Activated naive CD4-positive, alpha-beta T cell treated with anti-CD3 and anti-CD28 coated beads for 36 hours (primary cell): ENCODE data around the gene SLC17A2. TPM values are rescaled to one million over a fixed set of nuclear protein-coding genes. Genes with fewer than 3 reads are reported as not detected.
"Not testable (repeated sequence)": the region's sequence is repeated elsewhere in the genome, so short reads cannot be mapped to it uniquely, and the experiment has no call there.

ENCODE experiments used
- CTCF ChIA-PET: fragments of 350-600 bp; sonication (Branson Sonifier 250); formaldehyde crosslinking; loops from one replicate; lab custom pipeline; 2021; ENCODE audit warnings: antibody characterized with exemption; lab: Charles Lee
- DNase-seq: peaks from one replicate; pipeline ENCODE4 v3.0.0-alpha.2; 2020
- H3K27ac Mint-ChIP-seq: one replicate; pipeline ENCODE4 v1.8.0; 2021; ENCODE audit warnings: mild to moderate bottlenecking, mixed read lengths
- H3K27me3 Mint-ChIP-seq: one replicate; pipeline ENCODE4 v1.8.0; 2021; ENCODE audit warnings: low read depth, mixed read lengths
- H3K36me3 Mint-ChIP-seq: one replicate; pipeline ENCODE4 v1.8.0; 2021; ENCODE audit warnings: low read depth, mixed read lengths
- H3K4me1 Mint-ChIP-seq: one replicate; pipeline ENCODE4 v1.8.0; 2021; ENCODE audit warnings: low read depth, mixed read lengths
- H3K4me3 Mint-ChIP-seq: one replicate; pipeline ENCODE4 v1.8.0; 2021; ENCODE audit warnings: mild to moderate bottlenecking, moderate library complexity, mixed read lengths
- H3K9me3 Mint-ChIP-seq: one replicate; pipeline ENCODE4 v1.8.0; 2021; ENCODE audit warnings: mixed read lengths
- intact Hi-C: fragments of 100-400 bp; cut with micrococcal nuclease; formaldehyde crosslinking; loops from one replicate; pipeline ENCODE4 v1.15.1; 2023
- total RNA-seq, 2 experiments: library from RNA; stranded (reverse); gene quantifications; one replicate each; pipeline ENCODE4 v1.2.3, GENCODE V29; 2021

SLC17A2 gene
- total RNA-seq, 2 experiments from 2014 or later = 0.07 to 0.14 TPM

GRCh38 chr6:25931411-25931709 lies 869 bp upstream of the SLC17A2 start:
- Mint-ChIP-seq H3K27me3 (no peaks in the 10 kb centered on the region), H3K36me3 (no peaks in the 10 kb centered on the region), H3K9me3 (no peaks in the 10 kb centered on the region), H3K4me3 (no peak overlapping the region), H3K27ac (no peak overlapping the region), H3K4me1 (peaks cover 13% of the 10 kb centered on the region)
- no peak for DNase-seq
- CTCF ChIA-PET = interaction anchor here (0.8 kb wide), 1 partner anchor 142 kb away, joined by 3 read pairs; no protein-coding TSS in a partner anchor
- intact Hi-C loops = no loop called here

- H3K36me3 Mint-ChIP-seq, H3K9me3 Mint-ChIP-seq, H3K4me3 Mint-ChIP-seq, H3K27me3 Mint-ChIP-seq, CTCF ChIA-PET, intact Hi-C loops, H3K27ac Mint-ChIP-seq, DNase-seq: not testable (repeated sequence)
- H3K4me1 Mint-ChIP-seq = peaks cover 13% of the 10 kb centered on the region
These were observed 706 bp downstream of the SLC17A2 start for GRCh38 chr6:25929785-25930184.

- no peaks in the 10 kb centered on the region for H3K27me3 Mint-ChIP-seq
- DNase-seq = no peak
- CTCF ChIA-PET = interaction anchor here (0.9 to 1.0 kb wide), 2 partner anchors 69 to 141 kb away, joined by 3 read pairs; no protein-coding TSS in a partner anchor
- peaks cover 6% of the 10 kb centered on the region for H3K4me1 Mint-ChIP-seq
- intact Hi-C loops = no loop called here
- no peak overlapping the region for H3K27ac Mint-ChIP-seq
- no peak overlapping the region for H3K4me3 Mint-ChIP-seq
- no peaks in the 10 kb centered on the region for H3K9me3 Mint-ChIP-seq
- H3K36me3 Mint-ChIP-seq = no peaks in the 10 kb centered on the region
These were observed 1.7 kb downstream of the SLC17A2 start for GRCh38 chr6:25928562-25929324.

DNA sequence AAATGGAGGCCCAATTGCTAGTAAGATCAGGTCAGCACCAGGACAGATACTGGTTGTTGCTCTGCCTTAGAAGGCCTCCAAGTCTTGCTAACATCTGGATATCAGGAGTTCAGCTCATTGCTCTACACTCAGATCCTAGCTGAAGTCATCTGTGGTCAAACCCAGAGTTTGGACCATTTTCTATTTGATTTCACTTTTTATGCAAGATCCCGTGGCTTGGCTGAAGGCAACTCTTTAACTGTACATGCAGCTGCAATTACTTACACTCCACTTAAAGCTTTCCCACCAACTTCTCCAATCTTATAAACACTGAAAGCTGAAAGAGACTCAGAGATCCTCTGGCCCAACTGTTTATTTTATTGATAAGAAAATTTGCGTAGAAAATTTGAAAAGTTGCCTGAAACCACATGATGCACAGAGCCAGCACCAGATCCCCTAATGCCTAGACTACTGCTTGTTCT lies 2.7 kb downstream of the SLC17A2 start:
- Mint-ChIP-seq H3K27ac (no peak overlapping the region), H3K4me3 (no peak overlapping the region), H3K36me3 (no peaks in the 10 kb centered on the region), H3K4me1 (peaks cover 6% of the 10 kb centered on the region), H3K27me3 (no peaks in the 10 kb centered on the region), H3K9me3 (no peaks in the 10 kb centered on the region)
- CTCF ChIA-PET = interaction anchor here (0.9 to 1.0 kb wide), 2 partner anchors 70 to 140 kb away, joined by 3 read pairs; no protein-coding TSS in a partner anchor
- intact Hi-C loops = no loop called here
- DNase-seq = no peak

GRCh38 chr6:25927178-25927577 lies 3.3 kb downstream of the SLC17A2 start:
- no peak overlapping the region for H3K4me3 Mint-ChIP-seq
- peaks cover 6% of the 10 kb centered on the region for H3K4me1 Mint-ChIP-seq
- no peaks in the 10 kb centered on the region for H3K27me3 Mint-ChIP-seq
- H3K36me3 Mint-ChIP-seq = no peaks in the 10 kb centered on the region
- no peak overlapping the region for H3K27ac Mint-ChIP-seq
- CTCF ChIA-PET = no interaction called here
- DNase-seq = no peak
- intact Hi-C loops = no loop called here
- no peaks in the 10 kb centered on the region for H3K9me3 Mint-ChIP-seq

DNA sequence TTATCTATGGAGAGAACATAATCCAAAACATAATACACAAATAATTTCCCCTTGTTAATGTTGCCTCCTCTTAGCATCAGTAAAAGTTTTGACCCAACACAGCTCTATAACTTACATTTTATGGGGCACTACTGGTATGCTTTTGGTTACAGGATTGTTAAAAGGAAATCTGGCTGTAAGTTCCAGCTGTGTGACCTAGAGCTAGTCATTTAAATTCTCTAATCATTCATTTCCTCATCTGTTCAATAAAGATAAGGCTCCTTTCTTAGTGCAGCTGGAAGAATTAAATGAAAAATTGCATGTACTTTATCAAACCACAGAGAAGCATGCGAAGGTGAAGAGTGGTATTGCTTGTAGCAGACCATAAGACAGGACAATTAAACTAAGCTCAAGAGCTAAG lies 4.6 kb downstream of the SLC17A2 start:
- no peak overlapping the region for H3K4me3 Mint-ChIP-seq
- H3K9me3 Mint-ChIP-seq = no peaks in the 10 kb centered on the region
- no peak overlapping the region for H3K27ac Mint-ChIP-seq
- no peaks in the 10 kb centered on the region for H3K27me3 Mint-ChIP-seq
- intact Hi-C loops = no loop called here
- CTCF ChIA-PET = interaction anchor here (0.6 to 1.1 kb wide), 2 partner anchors 77 to 908 kb away, joined by 3 read pairs; no protein-coding TSS in a partner anchor
- H3K4me1 Mint-ChIP-seq = peaks cover 8% of the 10 kb centered on the region
- no peaks in the 10 kb centered on the region for H3K36me3 Mint-ChIP-seq
- DNase-seq = no peak

- no peak overlapping the region for H3K27ac Mint-ChIP-seq
- peaks cover 2% of the 10 kb centered on the region for H3K36me3 Mint-ChIP-seq
- no peaks in the 10 kb centered on the region for H3K27me3 Mint-ChIP-seq
- no peak overlapping the region for H3K4me3 Mint-ChIP-seq
- DNase-seq = no peak
- CTCF ChIA-PET = no interaction called here
- H3K4me1 Mint-ChIP-seq = peaks cover 25% of the 10 kb centered on the region
- H3K9me3 Mint-ChIP-seq = peaks cover 4% of the 10 kb centered on the region
- intact Hi-C loops = no loop called here
These were observed 8.2 kb downstream of the SLC17A2 start for GRCh38 chr6:25922301-25922700.

GRCh38 chr6:25921525-25922203 lies 8.8 kb downstream of the SLC17A2 start:
- no peak overlapping the region for H3K4me3 Mint-ChIP-seq
- CTCF ChIA-PET = no interaction called here
- peaks cover 2% of the 10 kb centered on the region for H3K27me3 Mint-ChIP-seq
- H3K9me3 Mint-ChIP-seq = peaks cover 4% of the 10 kb centered on the region
- H3K4me1 Mint-ChIP-seq = peaks cover 23% of the 10 kb centered on the region
- no peak overlapping the region for H3K27ac Mint-ChIP-seq
- intact Hi-C loops = no loop called here
- DNase-seq = no peak
- H3K36me3 Mint-ChIP-seq = peaks cover 2% of the 10 kb centered on the region

DNA sequence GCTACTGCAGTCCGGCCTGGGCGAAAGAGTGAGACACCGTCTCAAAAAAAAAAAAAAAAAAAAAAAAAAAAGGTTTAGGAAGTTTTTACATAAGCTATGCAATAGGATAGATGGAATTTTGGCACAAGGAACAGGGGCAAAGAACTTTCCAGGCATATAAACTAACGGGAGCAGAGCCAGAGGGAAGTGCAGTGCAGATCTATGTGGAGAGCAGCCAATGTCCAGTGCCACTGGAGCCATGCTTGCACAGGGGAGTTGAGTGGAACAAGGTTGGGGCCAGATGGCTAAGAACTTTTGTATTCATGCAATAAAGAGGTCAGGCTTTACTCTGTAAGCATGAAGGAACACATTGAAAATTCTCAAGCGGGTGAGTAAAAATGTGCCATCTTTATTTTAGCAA lies 10.8 kb downstream of the SLC17A2 start:
- intact Hi-C loops = no loop called here
- Mint-ChIP-seq H3K9me3 (peaks cover 4% of the 10 kb centered on the region), H3K36me3 (peaks cover 2% of the 10 kb centered on the region), H3K27me3 (peaks cover 2% of the 10 kb centered on the region), H3K4me3 (no peak overlapping the region), H3K4me1 (peaks cover 23% of the 10 kb centered on the region), H3K27ac (peak overlapping the region; percentile 44)
- CTCF ChIA-PET = interaction anchor here (1.0 kb wide), 1 partner anchor 9 kb away, joined by 4 read pairs; no protein-coding TSS in a partner anchor
- DNase-seq = no peak

DNA sequence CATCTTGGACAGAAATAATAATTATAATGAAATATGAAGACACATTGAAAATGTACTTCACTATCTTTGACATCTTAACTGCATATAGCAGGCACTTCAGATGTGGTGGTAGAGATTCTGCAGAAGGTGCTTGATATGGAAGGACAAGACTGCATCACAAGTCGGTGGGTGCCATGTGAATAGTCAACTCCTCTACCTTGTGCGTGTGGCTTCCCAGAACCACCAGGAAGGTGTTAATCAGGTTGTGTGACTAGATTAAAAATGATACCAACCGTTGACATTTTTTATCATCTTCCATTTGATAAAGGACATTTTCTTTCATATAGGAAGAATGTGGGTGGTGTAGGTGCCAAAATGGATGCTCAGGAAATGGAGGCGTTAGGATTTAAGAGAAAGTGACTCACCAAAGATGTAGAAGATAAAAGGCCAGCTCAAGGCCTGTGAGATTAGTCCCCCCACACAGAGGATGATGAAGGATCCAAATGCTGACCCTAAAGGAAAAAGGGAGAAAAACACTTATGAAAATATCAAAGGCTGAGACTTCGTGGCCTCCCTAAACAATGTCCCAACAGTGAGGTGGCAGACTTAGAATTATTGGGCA lies 12.3 kb downstream of the SLC17A2 start:
- H3K4me1 Mint-ChIP-seq = peaks cover 36% of the 10 kb centered on the region
- H3K27me3 Mint-ChIP-seq = peaks cover 2% of the 10 kb centered on the region
- CTCF ChIA-PET = interaction anchor here (0.8 to 1.1 kb wide), 2 partner anchors 108 to 129 kb away, joined by 3 to 5 read pairs; no protein-coding TSS in a partner anchor
- H3K27ac Mint-ChIP-seq = peak overlapping the region; percentile 68
- H3K36me3 Mint-ChIP-seq = peaks cover 2% of the 10 kb centered on the region
- H3K4me3 Mint-ChIP-seq = no peak overlapping the region
- intact Hi-C loops = no loop called here
- peaks cover 4% of the 10 kb centered on the region for H3K9me3 Mint-ChIP-seq
- DNase-seq = peak; percentile 38

- CTCF ChIA-PET = interaction anchor here (0.7 kb wide), 1 partner anchor 357 kb away, joined by 3 read pairs; no protein-coding TSS in a partner anchor
- peaks cover 2% of the 10 kb centered on the region for H3K36me3 Mint-ChIP-seq
- peaks cover 4% of the 10 kb centered on the region for H3K9me3 Mint-ChIP-seq
These were observed 13.6 kb downstream of the SLC17A2 start for GRCh38 chr6:25916789-25917490.

DNA sequence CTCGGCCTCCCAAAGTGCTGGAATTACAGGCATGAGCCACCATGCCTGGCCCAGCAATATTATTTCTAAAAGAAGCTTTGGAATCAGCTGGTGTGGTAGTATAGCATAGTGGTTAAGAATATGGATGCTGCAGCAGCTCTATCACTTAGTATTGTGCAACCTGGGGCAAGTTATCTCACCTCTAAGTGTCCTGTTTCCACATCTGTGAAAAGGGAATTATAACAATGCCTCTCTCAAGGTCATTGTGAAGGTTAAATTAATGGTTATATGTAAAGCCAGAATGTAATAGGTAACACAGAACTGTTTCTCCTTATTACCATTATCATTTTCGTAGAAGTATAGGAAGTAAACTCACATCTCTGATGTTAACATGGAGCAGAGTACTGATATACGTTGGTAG lies 14.2 kb downstream of the SLC17A2 start:
- Mint-ChIP-seq H3K4me1 (peaks cover 51% of the 10 kb centered on the region), H3K36me3 (peaks cover 2% of the 10 kb centered on the region), H3K27ac (no peak overlapping the region), H3K9me3 (peaks cover 4% of the 10 kb centered on the region), H3K27me3 (peaks cover 2% of the 10 kb centered on the region), H3K4me3 (no peak overlapping the region)
- CTCF ChIA-PET = no interaction called here
- intact Hi-C loops = no loop called here
- no peak for DNase-seq

More at GRCh38 chr6:25916789-25917490, 13.6 kb downstream of the SLC17A2 start:
- DNase-seq = no peak
- peaks cover 2% of the 10 kb centered on the region for H3K27me3 Mint-ChIP-seq
- H3K4me1 Mint-ChIP-seq = peaks cover 45% of the 10 kb centered on the region
- intact Hi-C loops = no loop called here
- H3K27ac Mint-ChIP-seq = peak overlapping the region; percentile 48
- H3K4me3 Mint-ChIP-seq = no peak overlapping the region
